GM06990 (cell line): ENCODE results near the gene RGS7.
"Not testable (repeated sequence)": the region's sequence is repeated elsewhere in the genome, so short reads cannot be mapped to it uniquely, and the experiment has no call there.

Experiments
- DNase-seq: peaks from one replicate; pipeline ENCODE4 v3.0.0-alpha.2; 2011; ENCODE audit not compliant: insufficient read length; ENCODE audit errors: extremely low read depth
- H3K27me3 ChIP-seq: replicated peaks from 2 replicates; pipeline ENCODE4 v1.6.0; 2011; ENCODE audit warnings: low read length; ENCODE audit not compliant: control insufficient read depth, insufficient read depth
- H3K36me3 ChIP-seq: 2 replicates; pipeline ENCODE4 v1.5.1; 2011; ENCODE audit warnings: low read length; ENCODE audit not compliant: control insufficient read depth, insufficient read depth
- H3K4me3 ChIP-seq: replicated peaks from 2 replicates; pipeline ENCODE4 v1.5.1; 2011; ENCODE audit warnings: low read depth, mild to moderate bottlenecking, control low read depth, low read length
- CTCF ChIP-seq: IDR thresholded peaks from 2 replicates; pipeline ENCODE4 v1.5.1; 2011; ENCODE audit warnings: low read length, control low read depth, mild to moderate bottlenecking, inconsistent platforms; ENCODE audit not compliant: insufficient read depth, poor library complexity, severe bottlenecking

Gene RGS7

DNA sequence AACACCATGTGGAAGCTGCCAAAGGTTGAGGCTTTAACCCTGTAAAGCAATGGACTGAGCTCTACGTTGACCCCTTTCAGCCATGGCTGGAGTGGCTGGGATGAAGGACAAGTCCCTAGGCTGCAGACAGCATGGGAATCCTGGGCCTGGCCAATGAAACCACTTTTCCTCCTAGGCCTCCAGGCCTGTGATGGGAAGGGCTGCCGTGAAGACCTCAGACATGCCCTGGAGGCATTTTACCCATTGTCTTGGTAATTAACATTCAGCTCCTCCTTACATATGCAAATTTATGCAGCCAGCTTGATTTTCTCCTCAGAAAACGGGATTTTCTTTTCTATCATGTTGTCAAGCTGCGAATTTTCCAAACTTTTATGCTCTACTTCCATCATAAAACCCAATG, 214.5 kb downstream of the RGS7 start:
- DNase-seq = no peak
- Histone ChIP-seq H3K4me3 (no peak overlapping the region), H3K36me3 (no peaks in the 10 kb centered on the region), H3K27me3 (no peaks in the 10 kb centered on the region)
- TF ChIP-seq CTCF = no peak

DNA sequence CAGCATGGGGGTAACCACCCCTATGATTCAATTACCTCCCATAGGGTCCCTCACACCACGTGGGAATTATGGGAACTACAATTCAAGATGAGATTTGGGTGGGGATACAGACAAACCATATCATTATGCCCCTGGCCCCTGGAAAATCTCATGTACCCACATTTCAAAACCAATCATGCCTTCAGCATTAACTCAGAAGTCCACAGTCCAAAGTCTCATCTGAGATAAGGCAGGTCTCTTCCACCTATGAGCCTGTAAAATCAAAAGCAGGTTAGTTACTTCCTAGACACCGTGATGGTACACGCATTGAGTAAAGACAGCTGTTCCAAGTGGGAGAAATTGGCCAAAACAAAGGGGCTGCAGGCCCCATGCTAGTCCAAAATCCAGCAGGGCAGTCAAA, 215.4 kb downstream of the RGS7 start:
- H3K4me3 ChIP-seq, H3K36me3 ChIP-seq, DNase-seq, H3K27me3 ChIP-seq: not testable (repeated sequence)

DNA sequence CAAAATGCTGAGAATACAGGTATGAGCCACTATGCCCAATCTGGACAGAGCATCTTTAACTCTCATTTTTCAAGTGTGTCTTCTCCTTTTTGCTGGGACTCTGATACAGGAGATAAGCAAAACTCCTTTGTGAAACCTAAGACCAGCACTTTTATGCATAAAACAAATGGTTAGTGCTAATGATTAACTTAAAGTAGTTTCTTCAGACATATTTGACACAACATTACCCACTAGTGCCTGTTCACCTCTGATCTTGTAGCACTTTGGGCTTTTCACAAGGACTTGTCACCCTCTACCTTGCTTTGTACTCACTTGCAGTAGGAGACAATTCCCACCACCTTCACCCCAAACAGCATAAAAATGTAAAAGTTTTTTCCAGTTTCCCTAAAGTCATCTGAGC, 216.3 kb downstream of the RGS7 start:
- no peaks in the 10 kb centered on the region for H3K27me3 ChIP-seq
- no peak for DNase-seq
- no peak for TF ChIP-seq CTCF
- no peaks in the 10 kb centered on the region for H3K36me3 ChIP-seq
- no peak overlapping the region for H3K4me3 ChIP-seq

- no peaks in the 10 kb centered on the region for H3K27me3 ChIP-seq
Measured at GRCh38 chr1:241139047-241139446, 218.0 kb downstream of the RGS7 start.

DNA sequence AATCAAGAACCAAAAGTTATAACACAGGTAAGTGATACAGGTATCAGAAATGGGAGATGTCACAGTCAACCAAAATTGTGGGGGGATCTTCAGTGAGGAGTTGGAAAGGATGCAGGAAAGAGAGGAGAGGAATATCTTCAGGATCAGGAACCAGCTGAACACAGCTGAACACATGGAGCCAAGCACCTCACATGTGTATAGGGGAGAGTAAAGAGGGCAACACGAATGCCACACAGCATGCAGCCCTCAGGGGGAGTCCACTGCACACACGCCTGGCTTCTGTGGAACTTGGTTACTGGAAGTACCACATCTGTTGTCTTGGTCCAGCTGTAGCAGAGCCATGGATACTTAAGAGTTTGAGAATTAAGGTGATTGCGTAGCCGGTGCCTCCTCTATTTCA, 218.8 kb downstream of the RGS7 start:
- no peaks in the 10 kb centered on the region for H3K27me3 ChIP-seq
- TF ChIP-seq CTCF = no peak
- H3K4me3 ChIP-seq = no peak overlapping the region
- H3K36me3 ChIP-seq = no peaks in the 10 kb centered on the region
- no peak for DNase-seq

More at GRCh38 chr1:241139047-241139446, 218.0 kb downstream of the RGS7 start:
- no peak overlapping the region for H3K4me3 ChIP-seq
- no peak for TF ChIP-seq CTCF
- DNase-seq = no peak
- H3K36me3 ChIP-seq = no peaks in the 10 kb centered on the region

DNA sequence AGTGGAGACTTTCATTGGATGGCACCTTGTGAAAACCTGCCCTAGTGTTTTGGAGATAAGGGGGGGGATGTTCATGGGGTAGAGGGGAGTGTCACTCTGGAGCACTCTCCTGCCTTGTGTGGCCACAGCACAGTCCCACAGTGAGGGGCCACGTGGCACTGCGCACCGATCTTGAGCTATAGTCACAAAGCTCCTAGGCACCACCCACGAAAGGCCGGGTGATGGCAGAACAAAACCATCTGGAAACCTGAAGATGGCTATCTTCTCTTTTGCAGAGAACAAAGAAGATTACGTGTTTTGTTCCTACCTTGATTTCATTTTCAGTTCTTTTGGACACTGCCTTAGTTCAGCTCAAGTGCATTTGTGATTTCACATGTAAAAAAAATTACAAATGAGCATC, 220.6 kb downstream of the RGS7 start:
- Histone ChIP-seq H3K36me3 (no peaks in the 10 kb centered on the region), H3K4me3 (no peak overlapping the region), H3K27me3 (no peaks in the 10 kb centered on the region)
- no peak for TF ChIP-seq CTCF
- no peak for DNase-seq
